ENCODE measurements around the gene RTRAF.

The RTRAF gene

DNA sequence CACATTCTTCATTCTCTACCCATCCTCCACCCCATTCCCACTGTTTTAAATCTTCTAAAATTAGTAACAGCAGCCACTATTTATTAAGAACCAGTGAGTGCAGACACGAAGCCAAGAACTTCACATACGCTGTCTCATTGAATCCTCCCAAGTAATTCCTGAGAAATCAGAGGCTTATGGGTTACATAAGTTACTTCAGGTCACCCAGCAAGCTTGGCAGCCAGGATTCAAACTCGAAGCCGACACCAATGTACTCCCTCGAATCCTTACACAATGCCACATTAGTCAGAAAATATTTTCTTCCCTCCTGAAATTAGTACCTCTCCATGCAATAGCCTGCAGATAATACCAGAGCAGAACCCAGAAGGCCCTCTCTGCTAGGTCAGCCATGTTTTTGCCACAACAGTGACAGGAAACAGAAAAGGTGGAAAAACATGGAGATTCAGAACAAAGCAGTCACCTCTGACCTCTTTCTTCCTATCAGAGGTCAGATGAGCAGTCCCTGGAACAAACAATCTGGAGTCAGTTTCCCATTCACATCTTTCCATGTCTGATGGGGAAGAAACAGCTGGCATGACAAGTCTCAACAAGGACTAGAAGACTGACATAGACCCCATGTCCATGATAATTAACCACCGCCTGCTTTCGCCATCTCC, 63.1 kb downstream of the RTRAF start:
- peak overlapping the region; percentile 12; the same call in 1 of the 2 replicates for H3K4me3 ChIP-seq
- H3K36me3 ChIP-seq: peaks cover 55% of the 10 kb centered on the region
- peaks cover 83% of the 10 kb centered on the region for H3K4me1 ChIP-seq
- peak overlapping the region; percentile 76 for H3K4me2 ChIP-seq
- peak overlapping the region; percentile 78 for H3K27ac ChIP-seq
- no peak for TF ChIP-seq Cebpa-rat (IDR thresholded peaks at IDR 0.05)
- no peaks in the 10 kb centered on the region for H3K27me3 ChIP-seq
- peaks cover 17% of the 10 kb centered on the region; the same call in 1 of the 2 replicates for H4K20me1 ChIP-seq
- no peaks in the 10 kb centered on the region for H3K9me3 ChIP-seq
- H3K9ac ChIP-seq: peak overlapping the region; percentile 59; the same call in 1 of the 2 replicates

GRCh38 chr14:52053044-52053443, 63.7 kb downstream of the RTRAF start:
- H3K27ac ChIP-seq: peak overlapping the region; percentile 78
- H4K20me1 ChIP-seq: peaks cover 17% of the 10 kb centered on the region; the same call in 1 of the 2 replicates
- H3K4me1 ChIP-seq: peaks cover 76% of the 10 kb centered on the region
- peak overlapping the region; percentile 47 for H3K9ac ChIP-seq
- no peaks in the 10 kb centered on the region for H3K9me3 ChIP-seq
- peak overlapping the region; percentile 32 for H3K4me3 ChIP-seq
- no peak for TF ChIP-seq Cebpa-rat (IDR thresholded peaks at IDR 0.05)
- peaks cover 54% of the 10 kb centered on the region for H3K36me3 ChIP-seq
- no peaks in the 10 kb centered on the region for H3K27me3 ChIP-seq
- peak overlapping the region; percentile 76 for H3K4me2 ChIP-seq

DNA sequence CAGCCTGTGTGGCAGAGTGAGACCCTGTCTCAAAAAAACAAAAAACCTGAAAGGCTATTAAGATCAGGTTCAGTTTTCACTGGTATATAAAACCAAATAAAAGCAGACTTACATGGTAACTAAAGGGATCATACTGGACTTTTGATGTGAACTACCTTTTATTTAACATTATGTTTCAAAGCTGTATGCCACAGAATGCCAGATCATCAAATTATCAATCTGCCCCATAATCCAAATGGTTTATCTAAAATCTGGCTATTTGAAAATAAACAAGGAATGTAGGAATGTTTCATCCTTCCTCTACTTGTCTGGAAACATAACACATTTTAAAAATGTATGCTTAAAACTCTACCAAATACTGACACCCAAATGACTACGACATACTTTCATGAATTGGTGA, 65.3 kb downstream of the RTRAF start:
- TF ChIP-seq Cebpa-rat (IDR thresholded peaks at IDR 0.05): no peak
- H3K9ac ChIP-seq: no peak overlapping the region
- peak overlapping the region; percentile 76 for H3K4me2 ChIP-seq
- H3K27me3 ChIP-seq: no peaks in the 10 kb centered on the region
- no peak overlapping the region for H3K4me3 ChIP-seq
- peak overlapping the region; percentile 78 for H3K27ac ChIP-seq
- peaks cover 67% of the 10 kb centered on the region for H3K36me3 ChIP-seq
- no peaks in the 10 kb centered on the region for H3K9me3 ChIP-seq
- H3K4me1 ChIP-seq: peaks cover 61% of the 10 kb centered on the region
- peaks cover 16% of the 10 kb centered on the region; the same call in 1 of the 2 replicates for H4K20me1 ChIP-seq

DNA sequence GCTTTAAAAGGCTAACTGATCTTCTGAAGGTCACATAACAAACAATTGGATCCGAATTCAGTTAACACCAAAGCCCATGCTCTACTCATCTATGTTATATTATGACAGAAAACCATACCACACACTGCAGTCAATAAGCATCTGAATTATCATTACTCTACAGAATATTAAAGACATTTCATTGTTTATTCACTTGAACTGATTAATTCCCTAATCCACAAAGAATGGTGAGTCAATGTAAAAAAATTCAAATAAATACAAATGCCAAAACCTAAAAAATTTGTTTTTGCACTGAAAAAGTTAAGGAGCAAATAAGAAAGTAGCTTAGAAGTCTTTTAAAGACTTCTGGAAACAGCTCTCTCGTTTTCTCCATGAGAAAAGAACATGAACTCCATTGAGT, 65.8 kb downstream of the RTRAF start:
- Histone ChIP-seq H3K27ac (peak overlapping the region; percentile 78; the same call in 1 of the 2 replicates), H3K9me3 (no peaks in the 10 kb centered on the region), H3K9ac (no peak overlapping the region), H4K20me1 (peaks cover 11% of the 10 kb centered on the region; the same call in 1 of the 2 replicates), H3K4me1 (peaks cover 61% of the 10 kb centered on the region), H3K4me3 (no peak overlapping the region), H3K4me2 (peak overlapping the region; percentile 76; the same call in 1 of the 2 replicates), H3K27me3 (no peaks in the 10 kb centered on the region), H3K36me3 (peaks cover 72% of the 10 kb centered on the region)
- TF ChIP-seq Cebpa-rat (IDR thresholded peaks at IDR 0.05): no peak

DNA sequence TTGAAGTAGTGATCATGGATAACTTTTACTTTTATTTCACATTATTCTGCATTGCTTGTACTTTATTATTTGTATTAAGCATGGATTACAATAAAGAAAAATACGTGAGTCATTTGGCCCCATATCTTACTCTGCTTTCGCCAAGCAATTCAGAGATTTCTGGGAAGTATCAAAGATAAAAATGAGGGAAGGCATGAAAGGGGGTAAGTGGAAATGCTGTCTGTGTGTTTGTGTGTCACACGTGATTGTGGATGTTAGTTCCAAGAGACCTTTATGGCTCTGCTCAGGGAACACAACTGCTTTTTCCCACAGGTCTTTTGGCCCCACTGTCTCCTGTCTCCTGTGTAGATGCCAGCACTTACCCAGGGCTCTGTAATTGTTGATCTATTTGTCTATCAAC, 69.0 kb downstream of the RTRAF start:
- H3K4me1 ChIP-seq: peaks cover 60% of the 10 kb centered on the region
- TF ChIP-seq Cebpa-rat (IDR thresholded peaks at IDR 0.05): no peak
- 0 out of 2 replicates have a peak, but pooled peaks cover 22% of the 10 kb centered on the region for H4K20me1 ChIP-seq
- H3K9ac ChIP-seq: no peak overlapping the region
- H3K9me3 ChIP-seq: no peaks in the 10 kb centered on the region
- H3K27me3 ChIP-seq: no peaks in the 10 kb centered on the region
- no peak overlapping the region for H3K27ac ChIP-seq
- peaks cover 87% of the 10 kb centered on the region for H3K36me3 ChIP-seq
- no peak overlapping the region for H3K4me2 ChIP-seq
- H3K4me3 ChIP-seq: no peak overlapping the region

DNA sequence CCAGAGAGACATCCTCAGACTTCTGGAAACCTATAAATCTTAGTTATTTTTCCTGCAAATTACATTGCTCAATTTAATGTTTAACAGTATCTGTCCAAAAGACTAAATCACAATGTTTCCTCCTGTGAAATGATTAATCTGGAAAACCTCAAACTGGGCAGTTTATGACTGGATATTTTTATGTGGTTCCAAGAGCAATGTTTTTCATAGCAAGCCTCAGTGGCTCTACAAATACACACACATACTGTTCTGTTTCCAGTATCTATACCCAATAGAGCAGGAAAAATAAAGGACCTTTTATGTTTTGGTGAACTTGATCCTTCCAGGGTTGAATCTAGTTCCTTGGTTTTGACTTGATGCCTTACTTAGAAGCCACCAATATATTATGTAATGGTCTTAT, 70.3 kb downstream of the RTRAF start:
- no peak overlapping the region for H3K27ac ChIP-seq
- TF ChIP-seq Cebpa-rat (IDR thresholded peaks at IDR 0.05): no peak

GRCh38 chr14:52060080-52060479, 70.7 kb downstream of the RTRAF start:
- no peak overlapping the region for H3K4me3 ChIP-seq
- peaks cover 60% of the 10 kb centered on the region for H3K4me1 ChIP-seq
- 0 out of 2 replicates have a peak, but pooled peaks cover 26% of the 10 kb centered on the region for H4K20me1 ChIP-seq
- peaks cover 83% of the 10 kb centered on the region for H3K36me3 ChIP-seq
- no peak overlapping the region for H3K9ac ChIP-seq
- H3K4me2 ChIP-seq: peak overlapping the region; percentile 40; the same call in 1 of the 2 replicates
- H3K9me3 ChIP-seq: no peaks in the 10 kb centered on the region
- no peak overlapping the region for H3K27ac ChIP-seq
- H3K27me3 ChIP-seq: no peaks in the 10 kb centered on the region
- no peak for TF ChIP-seq Cebpa-rat (IDR thresholded peaks at IDR 0.05)

More for the DNA sequence above, 70.3 kb downstream of the RTRAF start:
- H3K4me1 ChIP-seq: peaks cover 60% of the 10 kb centered on the region
- H3K9ac ChIP-seq: no peak overlapping the region
- no peak overlapping the region for H3K4me3 ChIP-seq
- peak overlapping the region; percentile 40; the same call in 1 of the 2 replicates for H3K4me2 ChIP-seq
- H4K20me1 ChIP-seq: 0 out of 2 replicates have a peak, but pooled peaks cover 26% of the 10 kb centered on the region
- no peaks in the 10 kb centered on the region for H3K9me3 ChIP-seq
- no peaks in the 10 kb centered on the region for H3K27me3 ChIP-seq
- H3K36me3 ChIP-seq: peaks cover 87% of the 10 kb centered on the region
